ENCODE measurements around the gene TBPL1.
"Not testable (repeated sequence)": the region's sequence is repeated elsewhere in the genome, so short reads cannot be mapped to it uniquely, and the experiment has no call there.

DNA sequence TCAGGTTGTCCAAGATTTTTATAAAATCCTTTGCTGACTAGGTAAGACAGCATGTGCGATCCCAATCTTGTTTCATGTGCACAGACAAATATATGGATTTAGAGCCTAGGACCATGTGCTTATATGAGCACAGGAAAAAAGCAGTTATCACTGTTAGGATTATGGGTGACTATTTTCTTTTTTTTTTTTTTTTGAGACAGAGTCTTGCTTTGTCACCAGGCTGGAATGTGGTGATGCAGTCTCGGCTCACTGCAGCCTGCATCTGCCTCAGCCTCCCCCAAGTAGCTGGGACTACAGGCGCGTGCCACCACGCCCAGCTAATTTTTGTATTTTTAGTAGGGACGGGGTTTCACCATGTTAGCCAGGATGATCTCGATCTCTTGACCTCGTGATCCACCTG lies 14.8 kb downstream of the TBPL1 start:
- TF ChIP-seq, protein P1, sequence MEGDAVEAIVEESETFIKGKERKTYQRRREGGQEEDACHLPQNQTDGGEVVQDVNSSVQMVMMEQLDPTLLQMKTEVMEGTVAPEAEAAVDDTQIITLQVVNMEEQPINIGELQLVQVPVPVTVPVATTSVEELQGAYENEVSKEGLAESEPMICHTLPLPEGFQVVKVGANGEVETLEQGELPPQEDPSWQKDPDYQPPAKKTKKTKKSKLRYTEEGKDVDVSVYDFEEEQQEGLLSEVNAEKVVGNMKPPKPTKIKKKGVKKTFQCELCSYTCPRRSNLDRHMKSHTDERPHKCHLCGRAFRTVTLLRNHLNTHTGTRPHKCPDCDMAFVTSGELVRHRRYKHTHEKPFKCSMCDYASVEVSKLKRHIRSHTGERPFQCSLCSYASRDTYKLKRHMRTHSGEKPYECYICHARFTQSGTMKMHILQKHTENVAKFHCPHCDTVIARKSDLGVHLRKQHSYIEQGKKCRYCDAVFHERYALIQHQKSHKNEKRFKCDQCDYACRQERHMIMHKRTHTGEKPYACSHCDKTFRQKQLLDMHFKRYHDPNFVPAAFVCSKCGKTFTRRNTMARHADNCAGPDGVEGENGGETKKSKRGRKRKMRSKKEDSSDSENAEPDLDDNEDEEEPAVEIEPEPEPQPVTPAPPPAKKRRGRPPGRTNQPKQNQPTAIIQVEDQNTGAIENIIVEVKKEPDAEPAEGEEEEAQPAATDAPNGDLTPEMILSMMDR (IDR thresholded peaks at IDR 0.05): not testable (repeated sequence)
- TF ChIP-seq POLR2A (IDR thresholded peaks at IDR 0.05): not testable (repeated sequence)

Measured in breast epithelium (tissue), 3 donors.